K562 (cell line): ENCODE data around the gene OR51G2. TPM values are rescaled to one million over a fixed set of nuclear protein-coding genes. Genes with fewer than 3 reads are reported as not detected.

Source experiments
- ATAC-seq: fragments of 200-7000 bp; cut with Tn5 transposase; 3 replicates; pipeline ENCODE4 v1.9.1; 2020; ENCODE audit warnings: moderate library complexity
- BruUV-seq: library from RNA; stranded (reverse); fragments of 400-500 nt; replicated peaks from 2 replicates; lab custom pipeline; 2021; lab: Mats Ljungman, UMichigan
- CTCF ChIA-PET: fragments of 300-600 bp; formaldehyde crosslinking; extraction: SDS; loops from one replicate; lab custom pipeline; 2021; ENCODE audit warnings: low intra/inter-chr PET ratio; lab: Yijun Ruan, JAX
- POLR2A ChIA-PET: fragments of 300-600, 350-650 bp; sonication (Branson Sonifier 250); formaldehyde crosslinking; extraction: SDS; loops from one replicate; lab custom pipeline; 2021; ENCODE audit warnings: antibody characterized with exemption, inconsistent platforms; lab: Yijun Ruan, JAX
- DNase-seq, 4 experiments: peaks; one replicate each; pipeline versions ENCODE4 v3.0.0 to v3.0.0-alpha.2; 2011 to 2018; ENCODE audit warnings: low spot score in 3 of 4, mixed read lengths in 3 of 4; ENCODE audit errors: extremely low read depth in 1 of 4
- FAIRE-seq: peaks from 2 replicates; lab custom pipeline; 2011; peaks lifted over from hg19 to GRCh38; lab: Jason Lieb, UNC
- H2AFZ ChIP-seq: 2 replicates; pipeline ENCODE4 v1.6.0; 2011; ENCODE audit warnings: low read depth, low read length, control low read depth, inconsistent platforms
- H3K27ac ChIP-seq: fragments of 200-600 bp; 3 replicates; pipeline ENCODE4 v1.8.0; 2011; ENCODE audit warnings: low read depth, mild to moderate bottlenecking, control low read depth, inconsistent platforms, low read length, moderate library complexity, mixed read lengths; ENCODE audit errors: extremely low read depth
- H3K27me3 ChIP-seq, 2 experiments: fragments of 300-600 bp in 1 of 2; 2 replicates in 1 of 2; 3 replicates in 1 of 2; pipeline versions ENCODE4 v1.6.0 to v1.8.0; 2011; ENCODE audit warnings: inconsistent platforms in 2 of 2, low read length in 2 of 2, mild to moderate bottlenecking in 1 of 2, mixed read lengths in 1 of 2, moderate library complexity in 1 of 2; ENCODE audit not compliant: control insufficient read depth in 2 of 2, insufficient read depth in 2 of 2
- H3K36me3 ChIP-seq: fragments of 300-600 bp; 3 replicates; pipeline ENCODE4 v1.8.0; 2011; ENCODE audit warnings: mild to moderate bottlenecking, low read length, inconsistent platforms; ENCODE audit not compliant: control insufficient read depth, insufficient read depth
- H3K4me1 ChIP-seq, 2 experiments: fragments of 200-600 bp in 1 of 2; replicated peaks in 1 of 2; 2 replicates in 1 of 2; 3 replicates in 1 of 2; pipeline versions ENCODE4 v1.5.1 to v1.8.0; 2011; ENCODE audit warnings: inconsistent platforms in 2 of 2, low read length in 2 of 2, mild to moderate bottlenecking in 1 of 2, mixed read lengths in 1 of 2, moderate library complexity in 1 of 2; ENCODE audit not compliant: control insufficient read depth in 2 of 2, insufficient read depth in 2 of 2
- H3K4me2 ChIP-seq: 2 replicates; pipeline ENCODE4 v1.6.1; 2011; ENCODE audit warnings: low read length, control low read depth, inconsistent platforms, mixed read lengths; ENCODE audit not compliant: insufficient read depth
- H3K4me3 ChIP-seq: fragments of 200-600 bp; sonication (generic), shearing (Covaris generic); 2 replicates; pipeline ENCODE4 v1.5.1; 2016; ENCODE audit warnings: control low read depth, inconsistent platforms
- H3K79me2 ChIP-seq: fragments of 200-600 bp; 3 replicates; pipeline ENCODE4 v1.8.0; 2011; ENCODE audit warnings: low read length, inconsistent platforms; ENCODE audit not compliant: control insufficient read depth, insufficient read depth
- H3K9ac ChIP-seq, 2 experiments: 2 replicates each; pipeline versions ENCODE4 v1.6.0 to v1.6.1; 2011; ENCODE audit warnings: low read depth in 2 of 2, low read length in 2 of 2, control low read depth in 1 of 2, inconsistent platforms in 1 of 2, mild to moderate bottlenecking in 1 of 2, mixed read lengths in 1 of 2; ENCODE audit not compliant: insufficient read depth in 1 of 2
- H3K9me1 ChIP-seq: one replicate; pipeline ENCODE4 v1.6.0; 2011; ENCODE audit warnings: inconsistent platforms, mild to moderate bottlenecking, low read length, moderate library complexity; ENCODE audit not compliant: control insufficient read depth, insufficient read depth
- H3K9me3 ChIP-seq: replicated peaks from 2 replicates; pipeline ENCODE4 v1.5.1; 2011; ENCODE audit warnings: low read depth, low read length, inconsistent platforms; ENCODE audit not compliant: control insufficient read depth, insufficient read depth
- H4K20me1 ChIP-seq: replicated peaks from 2 replicates; pipeline ENCODE4 v1.6.1; 2011; ENCODE audit warnings: low read length, inconsistent platforms, mixed read lengths; ENCODE audit not compliant: control insufficient read depth, insufficient read depth
- CEBPB ChIP-seq: fragments of 450-650 bp; IDR thresholded peaks from 2 replicates; pipeline ENCODE4 v1.6.1; 2016; ENCODE audit warnings: missing genetic modification characterization, missing compliant biosample characterization
- CEBPG ChIP-seq, 3 experiments: fragments of 200-800 bp in 1 of 3; sonication (Bioruptor generic) in 1 of 3; sonication (generic) in 1 of 3; formaldehyde crosslinking in 1 of 3; IDR thresholded peaks in 2 of 3; conservative IDR thresholded peaks in 1 of 3; 2 replicates each; pipeline versions ENCODE4 v1.6.1 to v1.8.0; 2016 to 2022; ENCODE audit warnings: missing compliant biosample characterization in 2 of 3, missing genetic modification characterization in 2 of 3, mild to moderate bottlenecking in 1 of 3, missing genetic modification reagents in 1 of 3
- HLTF ChIP-seq: fragments of 450-650 bp; IDR thresholded peaks from 2 replicates; pipeline ENCODE4 v1.6.1; 2016
- JUN ChIP-seq, 2 experiments: sonication (generic) in 1 of 2; formaldehyde crosslinking in 1 of 2; IDR thresholded peaks; 2 replicates each; pipeline versions ENCODE4 v1.6.1 to v1.8.0; 2012 to 2022; ENCODE audit warnings: borderline replicate concordance in 2 of 2, mild to moderate bottlenecking in 2 of 2, improper control_type of control experiment in 1 of 2, low read depth in 1 of 2, low read length in 1 of 2, missing genetic modification reagents in 1 of 2
- ZNF778 ChIP-seq: fragments of 450-650 bp; formaldehyde crosslinking; IDR thresholded peaks from 2 replicates; pipeline ENCODE4 v1.4.0; 2020; ENCODE audit warnings: mild to moderate bottlenecking, moderate library complexity
- WGBS: fragments of 100-300 bp; shearing (Covaris generic); methylation state at CpG from one replicate; pipeline ENCODE4 v1.1.6; 2016; ENCODE audit warnings: low coverage, mixed read lengths; ENCODE audit not compliant: insufficient coverage; ENCODE audit errors: missing lambda C conversion rate; 5-methylcytosine and 5-hydroxymethylcytosine counted together
- in situ Hi-C: fragments of 300-500 bp; cut with MboI; formaldehyde crosslinking; loops from 4 replicates; pipeline ENCODE4 v1.15.0; 2018; ENCODE audit warnings: inconsistent platforms, mixed read lengths
- intact Hi-C: fragments of 100-400 bp; cut with micrococcal nuclease; formaldehyde crosslinking; loops from 2 replicates; pipeline ENCODE4 v1.14.2; 2022
- polyA plus RNA-seq, 8 experiments: library from polyadenylated mRNA; depleted of rRNA in 4 of 8; stranded (reverse) in 5 of 8; unstranded in 3 of 8; fragments of >200 nt; fragmentation: Nextera tagmentation in 2 of 8; fragmentation: Illumina TruSeq in 1 of 8; extraction: Ambion mirVana in 2 of 8; extraction: Trizol in 1 of 8; gene quantifications; 2 replicates each; pipeline versions ENCODE4 v1.2.1 to v1.2.3, GENCODE V29; 2011 to 2014; ENCODE audit warnings: inconsistent platforms in 1 of 8, missing spikeins in 1 of 8
- total RNA-seq, 7 experiments: library from RNA; depleted of rRNA in 6 of 7; stranded (reverse); fragments of >200 nt in 6 of 7; fragmentation: Illumina TruSeq in 2 of 7; extraction: Trizol in 2 of 7; gene quantifications; 2 replicates each; pipeline versions ENCODE4 v1.2.1 to v1.2.3, GENCODE V29; 2011 to 2021; ENCODE audit warnings: low replicate concordance in 1 of 7
- TF ChIP-seq, protein P1 (sequence below): fragments of 250-450 bp; sonication (Bioruptor Pico); IDR thresholded peaks from 2 replicates; pipeline ENCODE4 v1.5.0; 2022; ENCODE audit warnings: mild to moderate bottlenecking
- TF ChIP-seq, protein P2 (sequence below): fragments of 250-450 bp; sonication (Bioruptor Pico); IDR thresholded peaks from 2 replicates; pipeline ENCODE4 v1.5.0; 2021; ENCODE audit warnings: mild to moderate bottlenecking, borderline replicate concordance
- TF ChIP-seq, protein P3 (sequence below): fragments of 450-650 bp; IDR thresholded peaks from 2 replicates; pipeline ENCODE4 v1.6.1; 2016
- TF ChIP-seq, protein P4 (sequence below), 2 experiments: fragments of 450-650 bp in 1 of 2; sonication (generic) in 1 of 2; formaldehyde crosslinking in 1 of 2; IDR thresholded peaks in 1 of 2; conservative IDR thresholded peaks in 1 of 2; 2 replicates each; pipeline versions ENCODE4 v1.6.1 to v1.8.1; 2016 to 2023; ENCODE audit warnings: mild to moderate bottlenecking in 2 of 2, moderate library complexity in 2 of 2, inconsistent platforms in 1 of 2, missing genetic modification reagents in 1 of 2

OR51G2 gene
- total and polyA plus RNA-seq, 9 of the 15 experiments (the other 6 are each of a cell fraction or from before 2014, with no cell fraction given): not detected

DNA sequence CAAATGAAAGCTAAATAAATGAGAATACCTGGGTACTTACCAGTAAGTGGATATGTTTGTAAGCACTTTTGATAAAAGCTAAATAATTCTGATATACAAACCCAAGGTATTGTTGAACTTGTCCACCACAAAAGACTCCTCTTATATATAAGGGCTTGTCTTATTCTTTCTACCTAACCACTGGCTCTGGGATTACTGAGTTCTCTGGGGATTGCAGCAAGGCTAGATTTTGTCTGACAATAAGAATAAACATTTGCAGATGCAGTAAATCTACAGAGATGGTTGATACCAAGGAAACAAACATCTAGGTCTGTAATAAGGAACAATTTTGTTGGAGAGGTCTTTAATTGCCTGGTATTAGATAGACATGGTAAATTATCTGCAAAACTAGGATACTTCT, 28.4 kb upstream of the OR51G2 start, which contains the start of gene OR51A4 (continued):
- TF ChIP-seq, protein P1, sequence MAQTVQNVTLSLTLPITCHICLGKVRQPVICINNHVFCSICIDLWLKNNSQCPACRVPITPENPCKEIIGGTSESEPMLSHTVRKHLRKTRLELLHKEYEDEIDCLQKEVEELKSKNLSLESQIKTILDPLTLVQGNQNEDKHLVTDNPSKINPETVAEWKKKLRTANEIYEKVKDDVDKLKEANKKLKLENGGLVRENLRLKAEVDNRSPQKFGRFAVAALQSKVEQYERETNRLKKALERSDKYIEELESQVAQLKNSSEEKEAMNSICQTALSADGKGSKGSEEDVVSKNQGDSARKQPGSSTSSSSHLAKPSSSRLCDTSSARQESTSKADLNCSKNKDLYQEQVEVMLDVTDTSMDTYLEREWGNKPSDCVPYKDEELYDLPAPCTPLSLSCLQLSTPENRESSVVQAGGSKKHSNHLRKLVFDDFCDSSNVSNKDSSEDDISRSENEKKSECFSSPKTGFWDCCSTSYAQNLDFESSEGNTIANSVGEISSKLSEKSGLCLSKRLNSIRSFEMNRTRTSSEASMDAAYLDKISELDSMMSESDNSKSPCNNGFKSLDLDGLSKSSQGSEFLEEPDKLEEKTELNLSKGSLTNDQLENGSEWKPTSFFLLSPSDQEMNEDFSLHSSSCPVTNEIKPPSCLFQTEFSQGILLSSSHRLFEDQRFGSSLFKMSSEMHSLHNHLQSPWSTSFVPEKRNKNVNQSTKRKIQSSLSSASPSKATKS (CRISPR knock-in tag): no peak
- TF ChIP-seq, protein P2, sequence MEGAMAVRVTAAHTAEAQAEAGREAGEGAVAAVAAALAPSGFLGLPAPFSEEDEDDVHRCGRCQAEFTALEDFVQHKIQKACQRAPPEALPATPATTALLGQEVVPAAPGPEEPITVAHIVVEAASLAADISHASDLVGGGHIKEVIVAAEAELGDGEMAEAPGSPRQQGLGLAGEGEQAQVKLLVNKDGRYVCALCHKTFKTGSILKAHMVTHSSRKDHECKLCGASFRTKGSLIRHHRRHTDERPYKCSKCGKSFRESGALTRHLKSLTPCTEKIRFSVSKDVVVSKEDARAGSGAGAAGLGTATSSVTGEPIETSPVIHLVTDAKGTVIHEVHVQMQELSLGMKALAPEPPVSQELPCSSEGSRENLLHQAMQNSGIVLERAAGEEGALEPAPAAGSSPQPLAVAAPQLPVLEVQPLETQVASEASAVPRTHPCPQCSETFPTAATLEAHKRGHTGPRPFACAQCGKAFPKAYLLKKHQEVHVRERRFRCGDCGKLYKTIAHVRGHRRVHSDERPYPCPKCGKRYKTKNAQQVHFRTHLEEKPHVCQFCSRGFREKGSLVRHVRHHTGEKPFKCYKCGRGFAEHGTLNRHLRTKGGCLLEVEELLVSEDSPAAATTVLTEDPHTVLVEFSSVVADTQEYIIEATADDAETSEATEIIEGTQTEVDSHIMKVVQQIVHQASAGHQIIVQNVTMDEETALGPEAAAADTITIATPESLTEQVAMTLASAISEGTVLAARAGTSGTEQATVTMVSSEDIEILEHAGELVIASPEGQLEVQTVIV (CRISPR knock-in tag): no peak
- TF ChIP-seq JUN (IDR thresholded peaks at IDR 0.05; ENCODE audit: borderline replicate concordance, low read depth, low read length) (no peak), JUN (CRISPR knock-in tag; IDR thresholded peaks at IDR 0.05; ENCODE audit: borderline replicate concordance) (no peak)

DNA sequence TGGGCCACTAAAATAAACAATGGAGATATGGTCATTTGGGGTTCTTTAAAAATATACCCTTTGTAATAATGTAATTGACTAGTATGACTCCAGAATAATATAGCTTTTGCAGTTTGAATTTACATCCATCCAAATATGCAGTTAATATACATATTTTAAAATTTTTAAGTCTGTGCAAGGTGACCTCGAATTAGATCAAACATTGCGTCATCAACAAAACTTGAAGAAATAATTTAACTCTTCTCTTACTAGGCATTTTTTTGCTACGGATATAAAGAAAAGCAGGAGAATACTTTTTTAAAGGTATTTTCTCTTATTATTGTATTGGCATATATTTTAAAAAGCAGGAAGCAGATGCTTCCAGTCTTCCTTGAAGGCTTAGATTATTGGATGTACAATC, 17.6 kb upstream of the OR51G2 start:
- Histone ChIP-seq H3K27me3 (no peaks in the 10 kb centered on the region), H3K9me3 (no peaks in the 10 kb centered on the region), H3K36me3 (no peaks in the 10 kb centered on the region), H3K79me2 (no peaks in the 10 kb centered on the region), H3K4me1 (no peaks in the 10 kb centered on the region), H3K27ac (no peak overlapping the region), H2AFZ (no peak overlapping the region), H3K4me3 (no peak overlapping the region), H3K9ac (no peak overlapping the region), H3K9me1 (no peaks in the 10 kb centered on the region), H3K4me2 (no peak overlapping the region), H4K20me1 (no peaks in the 10 kb centered on the region)
- ChIA-PET POLR2A (no interaction called here), CTCF (no interaction called here)
- intact Hi-C loops (no loop called here), in situ Hi-C loops (no loop called here)
- ATAC-seq: no peak
- no peak for FAIRE-seq
- no TSS peak for BruUV-seq
- DNase-seq: no peak
- TF ChIP-seq CEBPG (CRISPR knock-in tag; IDR thresholded peaks at IDR 0.05): no peak
- peak; percentile 50 to 80; a peak in 3 of 4 replicates for TF ChIP-seq CEBPG (tag; conservative IDR thresholded peaks at IDR 0.05 in 1 of 2, IDR thresholded peaks at IDR 0.05 in 1 of 2)
- TF ChIP-seq, protein P3, sequence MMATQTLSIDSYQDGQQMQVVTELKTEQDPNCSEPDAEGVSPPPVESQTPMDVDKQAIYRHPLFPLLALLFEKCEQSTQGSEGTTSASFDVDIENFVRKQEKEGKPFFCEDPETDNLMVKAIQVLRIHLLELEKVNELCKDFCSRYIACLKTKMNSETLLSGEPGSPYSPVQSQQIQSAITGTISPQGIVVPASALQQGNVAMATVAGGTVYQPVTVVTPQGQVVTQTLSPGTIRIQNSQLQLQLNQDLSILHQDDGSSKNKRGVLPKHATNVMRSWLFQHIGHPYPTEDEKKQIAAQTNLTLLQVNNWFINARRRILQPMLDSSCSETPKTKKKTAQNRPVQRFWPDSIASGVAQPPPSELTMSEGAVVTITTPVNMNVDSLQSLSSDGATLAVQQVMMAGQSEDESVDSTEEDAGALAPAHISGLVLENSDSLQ: no peak
- TF ChIP-seq, protein P4, sequence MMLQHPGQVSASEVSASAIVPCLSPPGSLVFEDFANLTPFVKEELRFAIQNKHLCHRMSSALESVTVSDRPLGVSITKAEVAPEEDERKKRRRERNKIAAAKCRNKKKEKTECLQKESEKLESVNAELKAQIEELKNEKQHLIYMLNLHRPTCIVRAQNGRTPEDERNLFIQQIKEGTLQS (IDR thresholded peaks at IDR 0.05): peak; percentile 52; the same call in 1 of the 2 replicates
- TF ChIP-seq, protein P4 (CRISPR knock-in tag; conservative IDR thresholded peaks at IDR 0.05): no peak
- peak; percentile 29; the same call in 1 of the 2 replicates for TF ChIP-seq CEBPB (tag)
- TF ChIP-seq ZNF778 (CRISPR knock-in tag): no peak
- TF ChIP-seq HLTF: no peak
- WGBS: 3% methylated on average over 3 of the region's 3 CpGs
